Fibroblast of gingiva (primary cell): Measurements from ENCODE around the gene SRR.
"Not testable (repeated sequence)": the region's sequence is repeated elsewhere in the genome, so short reads cannot be mapped to it uniquely, and the experiment has no call there.

Experiments
- DNase-seq: peaks from one replicate; pipeline ENCODE4 v3.0.0-alpha.2; 2011; ENCODE audit warnings: low read depth

The SRR gene, protein sequence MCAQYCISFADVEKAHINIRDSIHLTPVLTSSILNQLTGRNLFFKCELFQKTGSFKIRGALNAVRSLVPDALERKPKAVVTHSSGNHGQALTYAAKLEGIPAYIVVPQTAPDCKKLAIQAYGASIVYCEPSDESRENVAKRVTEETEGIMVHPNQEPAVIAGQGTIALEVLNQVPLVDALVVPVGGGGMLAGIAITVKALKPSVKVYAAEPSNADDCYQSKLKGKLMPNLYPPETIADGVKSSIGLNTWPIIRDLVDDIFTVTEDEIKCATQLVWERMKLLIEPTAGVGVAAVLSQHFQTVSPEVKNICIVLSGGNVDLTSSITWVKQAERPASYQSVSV

DNA sequence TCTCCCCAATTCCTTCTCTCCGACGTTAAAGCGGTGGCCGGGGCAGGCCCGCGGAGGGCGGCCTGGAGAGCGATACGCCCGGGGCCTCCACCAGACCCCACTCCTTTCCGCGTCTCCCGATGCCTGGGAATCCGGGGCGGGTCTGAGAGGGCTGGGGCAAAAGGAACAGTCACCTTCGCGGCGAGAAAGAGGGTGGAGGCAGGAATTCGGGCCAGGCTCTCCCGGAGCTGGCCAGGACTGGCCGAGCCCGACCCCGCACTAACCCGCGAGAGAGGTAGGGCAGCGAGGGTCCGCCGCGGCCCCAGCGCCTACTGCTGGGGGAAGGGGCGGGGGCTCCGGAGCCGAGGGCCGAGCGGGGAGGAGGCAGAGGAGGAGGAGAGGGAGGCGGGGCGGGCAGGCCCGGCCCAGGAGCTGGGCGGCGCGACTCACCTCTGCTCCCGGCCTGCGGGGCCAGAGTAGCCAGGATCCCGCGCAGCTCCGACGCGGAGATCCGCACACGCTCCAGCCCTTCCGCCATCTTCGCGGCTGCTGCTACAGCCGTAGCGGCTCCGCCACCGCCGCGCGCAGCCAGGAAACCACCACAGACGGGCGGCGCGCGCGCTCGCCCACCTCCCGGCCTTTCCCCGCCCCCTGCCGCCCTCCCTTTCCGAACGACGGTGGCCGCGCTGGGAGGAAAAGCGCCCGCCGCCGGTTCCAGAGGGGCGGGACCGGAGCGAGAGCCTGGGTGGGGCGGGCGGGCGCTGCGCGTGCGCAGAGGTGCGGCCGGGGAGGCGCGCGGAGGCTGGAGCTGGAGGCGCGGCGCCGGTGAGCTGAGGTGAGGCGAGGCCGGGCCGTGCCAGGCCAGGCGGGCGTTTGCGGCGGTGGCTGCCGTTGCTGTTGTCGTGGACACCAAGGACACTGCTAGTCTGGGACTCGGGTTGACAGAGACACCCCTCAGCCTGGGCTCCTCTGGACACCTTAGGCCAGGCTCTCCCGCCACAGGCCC lies at the start of gene SRR, which contains the start of gene SMG6:
Gene SRR (plus strand): TSS at position 747 of the 985 bp plus-strand sequence. CDS start 11,611 bp downstream, outside the sequence.
Gene SMG6 (minus strand): TSS at position 582 of the 985 bp plus-strand sequence. CDS start 65 bp downstream, at position 517.
- peak; percentile 83 for DNase-seq

DNA sequence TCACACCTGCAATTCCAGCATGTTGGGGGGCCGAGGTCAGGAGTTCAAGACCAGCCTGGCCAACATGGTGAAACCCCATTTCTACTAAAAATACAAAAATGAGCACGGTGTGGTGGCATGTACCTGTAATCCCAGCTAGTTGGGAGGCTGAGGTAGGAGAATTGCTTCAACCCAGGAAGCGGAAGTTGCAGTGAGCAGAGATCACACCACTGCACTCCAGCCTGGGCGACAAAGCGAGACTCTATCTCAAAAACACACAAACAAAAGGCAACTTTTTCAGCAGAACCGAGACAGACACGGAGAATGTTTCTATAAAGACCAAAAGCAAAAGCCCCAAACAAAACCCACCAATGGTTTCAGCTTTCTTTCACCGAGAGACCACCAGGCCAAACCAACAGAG lies 44.9 kb upstream of the SRR start:
- DNase-seq, result not testable (repeated sequence)

DNA sequence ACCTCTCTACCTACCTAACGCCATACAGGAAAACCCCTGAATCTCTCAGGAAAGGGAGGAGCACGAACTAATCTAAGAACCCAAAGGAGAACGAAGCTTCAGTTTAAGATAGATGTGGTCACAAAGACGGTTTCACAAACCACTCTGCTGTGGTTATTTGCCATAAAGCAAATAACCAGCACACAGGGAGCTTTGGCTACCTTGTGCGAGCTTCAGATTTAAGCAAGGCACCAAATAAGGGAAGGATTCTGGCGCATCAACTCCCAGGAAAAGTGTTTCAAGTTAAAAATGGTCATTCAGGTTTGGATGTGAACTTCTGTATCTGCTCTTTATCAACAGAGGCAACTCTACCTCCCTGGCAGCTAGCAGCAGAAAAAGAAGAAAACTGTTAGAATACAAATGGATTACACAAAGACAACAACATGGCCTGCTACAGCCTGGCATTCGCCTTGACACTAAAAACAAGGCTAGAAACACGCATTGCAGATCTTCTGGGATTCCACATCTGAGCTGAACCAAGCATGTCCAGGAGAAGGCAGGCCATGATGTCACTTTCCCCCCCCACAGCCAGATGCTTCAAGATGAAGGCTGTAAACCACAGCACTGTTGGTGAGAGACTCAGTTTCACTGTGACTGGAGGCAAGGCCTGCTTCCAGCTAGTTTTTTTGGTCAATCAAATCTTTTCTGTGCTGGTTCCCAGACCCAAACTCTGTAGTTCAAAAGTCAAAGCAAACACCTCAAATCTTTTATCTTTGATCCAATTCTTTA lies 43.8 kb upstream of the SRR start:
- peak; percentile 13 for DNase-seq

DNA sequence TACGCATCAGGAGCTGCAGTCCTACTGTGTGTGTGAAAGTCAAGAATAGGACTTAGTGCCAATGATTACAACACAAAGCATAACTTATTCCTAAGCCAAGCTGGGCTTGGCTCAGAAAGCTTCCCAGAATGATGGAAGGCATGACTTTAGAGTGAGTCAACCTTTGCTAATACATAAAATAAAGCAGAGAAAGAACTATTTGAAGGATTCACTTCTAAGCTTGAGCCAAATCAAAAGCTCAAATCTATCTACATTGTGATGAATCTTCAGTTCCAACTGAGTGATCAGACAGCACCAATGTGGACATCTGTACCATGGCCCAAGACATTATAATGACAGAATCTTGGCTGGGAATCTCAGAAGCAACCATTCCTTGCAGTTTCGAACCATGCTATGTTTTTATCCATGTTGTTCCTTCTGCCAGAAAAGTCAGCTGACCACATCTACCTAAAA lies 41.6 kb upstream of the SRR start:
- DNase-seq, result peak; percentile 65

DNA sequence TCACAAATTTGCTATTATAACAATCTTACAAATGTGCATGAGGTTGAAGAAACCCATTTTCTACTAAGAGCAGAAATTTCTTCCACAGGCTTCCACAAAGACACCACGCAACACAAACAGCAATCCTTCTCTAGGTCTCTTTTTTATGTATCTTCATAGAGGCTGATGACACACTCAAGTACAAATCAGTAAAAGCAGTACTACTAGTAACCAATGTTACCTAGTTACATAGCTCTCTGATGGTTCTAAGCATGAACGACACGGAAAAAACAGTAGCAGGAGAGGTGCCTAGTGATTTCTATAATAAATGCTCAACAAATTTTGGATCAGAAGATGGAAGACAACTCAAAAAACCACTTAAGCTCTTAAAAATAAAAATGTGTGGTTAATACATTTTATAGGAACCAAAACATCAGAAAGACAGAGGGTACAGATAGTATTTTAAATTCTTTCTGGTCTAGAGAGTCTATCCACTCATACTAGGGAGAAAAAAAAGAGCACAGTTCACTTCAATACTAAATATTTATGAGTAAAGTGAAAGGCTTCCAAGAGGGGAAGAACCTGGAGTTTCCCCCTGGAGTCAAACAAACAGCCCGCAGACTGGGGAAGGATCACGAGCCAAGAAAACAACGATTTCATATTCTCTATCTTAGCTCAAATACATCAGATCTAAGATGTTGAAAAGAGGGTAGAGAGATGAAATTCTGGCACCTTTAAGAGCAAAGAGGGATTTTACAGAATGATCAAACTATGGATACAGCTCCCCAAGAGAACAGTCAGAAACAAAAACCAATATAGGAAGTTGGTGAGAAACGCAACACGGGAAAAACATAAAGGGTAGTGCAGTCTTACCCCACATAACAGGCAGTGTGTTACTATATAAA lies 40.3 kb upstream of the SRR start:
- no peak for DNase-seq

DNA sequence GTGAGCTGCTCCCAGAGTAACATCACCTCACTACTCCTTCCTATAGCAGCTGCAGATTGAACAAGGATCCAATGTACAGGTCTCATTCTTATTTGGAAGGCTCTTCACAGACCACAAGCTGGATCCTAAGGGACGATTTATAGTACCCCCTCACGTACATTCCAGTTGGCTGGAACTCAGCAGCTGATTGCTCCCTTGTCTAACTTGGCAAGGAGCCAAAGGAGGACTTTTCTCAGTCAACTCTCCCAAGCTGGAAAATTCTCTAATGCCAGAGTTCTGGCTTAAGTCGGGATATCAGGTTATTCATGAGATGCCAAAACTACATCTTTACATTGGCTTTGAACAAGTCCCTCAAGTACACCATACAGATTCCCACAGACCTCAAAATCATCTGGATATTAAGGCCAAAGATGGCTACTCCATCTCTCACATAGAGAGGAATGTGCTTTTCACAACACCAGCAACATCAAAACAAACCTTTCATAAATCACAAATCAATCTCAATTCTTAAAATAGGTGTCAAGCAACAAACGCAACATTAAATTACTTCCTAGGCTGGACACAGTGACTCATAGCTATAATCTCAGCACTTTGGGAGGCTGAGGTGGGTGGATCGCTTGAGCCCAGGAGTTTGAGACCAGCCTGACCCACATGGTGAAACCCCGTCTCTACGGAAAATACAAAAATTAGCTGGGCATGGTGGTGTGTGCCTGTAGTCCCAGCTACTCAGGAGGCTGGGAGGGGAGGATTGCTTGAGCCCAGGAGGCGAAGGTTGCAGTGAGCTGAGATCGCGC lies 39.5 kb upstream of the SRR start:
- DNase-seq, result no peak

DNA sequence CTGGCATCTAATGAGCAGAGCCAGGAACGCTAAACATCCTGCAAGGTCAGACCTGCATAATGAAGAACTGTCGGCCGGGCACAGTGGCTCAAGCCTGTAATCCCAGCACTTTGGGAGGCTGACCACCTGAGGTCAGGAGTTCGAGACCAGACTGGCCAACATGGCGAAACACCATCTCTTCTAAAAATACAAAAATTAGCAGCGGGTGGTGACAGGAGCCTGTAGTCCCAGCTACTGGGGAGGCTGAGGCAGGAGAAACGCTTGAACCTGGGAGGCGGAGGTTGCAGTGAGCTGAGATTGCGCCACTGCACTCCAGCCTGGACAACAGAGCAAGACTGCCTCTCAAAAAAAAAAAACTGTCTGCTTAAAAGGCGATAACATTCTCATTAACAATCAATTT lies 38.6 kb upstream of the SRR start:
- not testable (repeated sequence) for DNase-seq

DNA sequence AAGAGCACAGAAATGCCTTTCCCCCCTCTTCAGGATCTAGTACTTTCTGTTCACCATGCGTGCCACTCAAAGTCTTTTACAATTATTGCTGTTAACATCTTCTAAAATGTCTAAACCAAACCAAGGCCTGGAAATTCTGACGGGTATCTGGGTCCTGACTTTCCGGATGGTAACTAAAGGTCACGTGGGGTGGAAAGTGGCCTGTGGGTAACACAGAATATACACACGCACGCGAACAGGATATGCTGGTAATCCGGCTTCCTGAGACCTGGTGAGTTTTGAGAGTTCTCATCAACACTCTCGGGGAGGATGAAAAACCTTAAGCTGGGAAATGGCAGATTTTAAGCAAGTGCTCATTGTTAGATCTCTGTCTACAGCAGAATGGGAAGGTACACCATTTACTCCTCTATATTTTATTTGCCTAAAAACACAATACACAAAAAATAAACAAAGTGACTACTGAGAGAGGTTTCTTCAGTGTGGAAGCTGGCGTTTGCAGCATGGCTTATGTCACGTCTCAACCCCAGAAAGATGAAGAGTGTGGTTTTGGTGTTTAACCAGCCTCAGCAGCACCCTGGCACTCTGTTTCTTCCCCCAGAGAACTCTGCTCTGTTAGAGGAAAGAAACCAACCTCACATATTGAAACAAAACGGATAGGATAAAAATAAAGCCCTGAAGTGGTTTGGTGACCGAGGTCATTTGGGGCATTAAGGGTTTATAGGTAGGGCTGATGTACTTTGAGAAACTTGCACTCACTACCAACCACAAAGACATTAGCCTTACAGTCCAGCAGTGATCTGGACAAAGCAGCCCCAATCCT lies 37.5 kb upstream of the SRR start:
- DNase-seq, result no peak

DNA sequence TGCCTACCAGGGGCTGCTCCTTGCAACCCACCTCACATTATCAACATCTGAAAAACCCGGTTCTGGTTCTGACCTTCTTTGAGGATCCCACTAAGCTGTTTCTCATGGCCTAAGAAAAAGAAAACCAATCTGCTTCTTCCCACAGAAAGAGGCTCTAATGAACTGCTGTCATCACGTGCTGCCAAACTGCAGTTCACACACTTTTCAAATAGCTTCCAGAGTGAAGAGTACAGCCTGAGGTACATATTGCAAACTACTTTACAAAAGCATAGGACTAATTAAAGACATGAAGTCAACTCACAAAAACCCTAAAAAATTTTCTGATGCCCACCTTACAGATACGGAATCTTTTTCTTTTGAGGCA lies 36.9 kb upstream of the SRR start:
- no peak for DNase-seq

DNA sequence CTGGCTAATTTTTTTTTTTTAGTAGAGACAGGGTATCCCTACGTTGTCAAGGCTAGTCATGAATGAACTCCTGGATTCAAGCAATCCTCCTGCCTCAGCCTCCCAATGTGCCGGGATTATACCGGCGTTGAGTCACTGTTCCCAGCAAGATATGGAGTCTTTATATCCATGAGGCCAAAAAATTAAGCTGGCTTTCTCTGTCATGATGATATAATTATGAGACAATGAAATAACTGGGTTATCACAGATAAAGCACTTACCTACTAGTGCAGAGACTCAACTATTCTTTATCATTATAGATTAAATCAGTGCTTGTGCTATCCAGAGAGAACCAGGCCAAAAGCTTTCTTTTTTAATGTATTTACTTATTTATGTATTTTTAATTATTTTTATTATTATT lies 36.4 kb upstream of the SRR start:
- no peak for DNase-seq

DNA sequence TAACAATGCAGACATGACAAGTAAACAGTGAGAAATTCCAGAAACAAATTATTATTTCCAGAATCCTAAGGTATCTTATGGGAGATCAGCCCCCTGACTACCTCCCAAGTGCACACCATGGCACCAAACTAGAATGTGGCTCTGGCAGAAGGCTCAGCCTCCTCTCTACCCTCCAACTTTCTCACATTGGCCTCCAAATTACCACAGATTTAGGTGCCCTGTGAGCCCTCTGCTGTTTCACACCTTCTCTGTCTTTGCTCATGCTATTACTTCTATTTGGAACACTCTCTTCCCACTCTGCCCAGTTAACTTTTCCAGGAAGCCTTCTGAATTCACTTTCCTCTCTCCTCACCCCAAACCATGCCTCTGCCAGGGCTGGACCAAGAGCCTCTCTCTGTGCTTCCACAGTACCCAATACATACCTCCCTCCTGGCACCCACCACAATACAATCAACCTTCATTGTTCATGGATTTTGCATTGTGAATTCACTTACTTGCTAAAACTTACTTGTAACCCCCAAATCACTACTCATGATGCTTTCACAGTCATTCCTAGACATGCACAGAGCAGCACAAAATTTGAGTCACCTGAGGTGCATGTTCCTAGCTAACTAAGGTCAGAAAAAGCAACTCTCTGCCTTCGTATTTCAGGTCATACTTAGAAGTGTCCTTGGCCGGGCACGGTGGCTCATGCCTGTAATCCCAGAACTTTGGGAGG lies 31.6 kb upstream of the SRR start:
- DNase-seq, result no peak

DNA sequence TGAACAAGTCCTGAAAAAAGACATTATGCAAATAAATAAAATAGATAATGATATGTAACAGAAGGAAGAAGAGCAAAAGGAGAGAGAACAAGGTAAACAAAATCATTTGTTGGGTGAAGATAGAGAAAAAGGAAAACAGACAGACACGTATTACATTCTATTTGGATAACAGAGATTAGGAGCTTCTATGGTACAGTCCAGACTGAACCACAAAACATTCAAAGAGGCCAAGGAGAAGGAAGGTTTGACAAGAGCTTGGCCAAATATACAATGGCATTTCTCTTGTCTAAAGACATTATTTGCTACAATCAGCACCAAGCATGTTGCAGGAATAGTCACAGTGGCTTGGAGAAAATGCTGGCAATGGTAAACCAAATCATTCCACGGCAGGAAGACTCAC lies 29.3 kb upstream of the SRR start:
- no peak for DNase-seq

DNA sequence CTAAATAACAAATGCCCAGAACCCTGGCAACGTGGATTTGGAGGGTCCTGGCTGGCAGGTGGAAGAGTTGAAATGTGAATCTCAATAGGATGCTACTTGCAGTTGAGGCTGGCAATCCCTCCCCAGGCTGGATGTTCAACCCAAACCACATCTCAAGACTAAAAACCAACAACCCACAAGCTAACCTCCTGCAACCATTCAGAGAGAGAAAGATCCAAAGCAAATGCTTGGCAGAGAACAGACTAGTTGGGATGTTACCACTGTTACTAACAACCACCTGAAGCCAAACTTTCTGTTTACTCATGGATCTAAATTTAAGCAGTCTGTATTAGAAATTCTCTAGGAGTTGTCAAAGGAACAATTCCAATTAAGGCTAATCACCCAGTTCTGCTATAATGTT lies 28.0 kb upstream of the SRR start:
- DNase-seq, result no peak

DNA sequence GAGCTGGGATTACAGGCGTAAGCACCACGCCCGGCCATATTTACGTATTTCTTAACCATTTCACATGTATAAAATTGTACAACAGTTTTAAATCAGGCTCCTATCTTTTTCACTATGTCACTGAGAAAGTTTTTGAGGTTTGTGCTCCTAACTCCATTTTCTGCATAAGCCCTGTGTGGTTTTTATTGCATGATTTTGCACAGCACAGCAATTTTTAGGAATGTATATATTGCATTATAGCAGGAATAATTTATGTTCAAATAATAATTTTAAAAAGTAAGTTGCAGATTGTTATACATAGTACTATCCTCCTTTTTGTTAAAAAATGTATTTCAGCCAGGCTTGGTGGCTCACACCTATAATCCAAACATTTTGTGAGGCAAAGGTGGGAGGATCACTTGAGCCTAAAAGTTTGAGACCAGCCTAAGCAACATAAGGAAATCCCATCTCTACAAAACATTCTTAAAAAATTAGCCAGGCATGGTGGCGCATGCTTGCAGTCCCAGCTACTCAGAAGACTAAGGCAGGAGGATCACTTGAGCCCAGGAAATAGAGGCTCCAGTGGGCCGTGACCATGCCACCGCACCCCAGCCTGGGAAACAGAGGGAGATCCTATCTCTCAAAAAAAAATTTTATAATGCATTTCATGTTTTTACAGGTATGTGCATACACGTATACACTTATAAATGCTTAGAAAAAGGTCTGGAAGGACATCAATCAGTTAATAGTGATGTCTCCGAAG lies 26.1 kb upstream of the SRR start:
- no peak for DNase-seq

DNA sequence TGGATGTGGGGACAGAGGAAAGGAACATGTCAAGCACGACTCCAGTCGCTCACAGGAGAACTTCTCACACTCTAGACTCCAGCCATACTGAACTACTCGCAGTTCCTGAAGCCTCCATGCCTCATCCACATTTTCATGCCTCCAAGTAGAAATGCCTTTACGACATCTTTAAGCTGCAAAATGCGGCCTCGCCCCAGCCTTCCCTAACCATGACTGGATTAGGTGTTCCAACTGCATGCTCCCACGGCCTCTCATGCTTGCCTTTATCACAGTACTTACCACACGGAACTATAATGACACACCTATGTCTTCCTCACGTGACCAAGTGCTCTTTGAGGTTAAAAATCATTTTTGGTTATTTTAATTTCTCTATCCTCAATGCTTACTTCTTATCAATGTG lies 24.0 kb upstream of the SRR start:
- no peak for DNase-seq

DNA sequence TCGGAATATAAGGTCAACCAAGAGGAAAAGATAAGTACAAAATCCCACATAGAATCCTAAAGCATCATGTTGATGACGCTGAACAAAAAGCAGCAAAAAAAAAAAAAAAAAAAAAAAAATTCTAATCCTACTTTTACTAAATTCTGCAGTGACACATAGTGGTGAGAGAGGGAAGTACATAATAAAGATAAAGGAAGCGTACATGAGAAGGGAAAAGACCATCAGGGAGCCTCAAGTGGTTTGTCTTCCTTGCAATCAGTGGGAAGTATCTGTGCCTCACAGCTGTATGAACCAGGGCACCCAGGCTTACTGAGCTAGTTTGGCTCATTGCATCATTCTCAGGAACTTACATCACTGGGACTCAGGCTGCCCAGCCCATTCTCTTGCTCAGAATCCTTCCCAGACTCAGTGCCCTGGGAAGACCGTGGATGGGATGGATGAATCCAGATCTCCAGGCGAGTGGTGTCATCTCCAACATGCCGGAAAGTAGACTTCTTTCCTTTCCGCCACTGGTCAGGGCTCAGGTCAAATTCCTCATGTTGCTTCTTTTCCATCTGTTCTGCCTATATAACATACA lies 21.4 kb upstream of the SRR start:
- peak; percentile 82 for DNase-seq

DNA sequence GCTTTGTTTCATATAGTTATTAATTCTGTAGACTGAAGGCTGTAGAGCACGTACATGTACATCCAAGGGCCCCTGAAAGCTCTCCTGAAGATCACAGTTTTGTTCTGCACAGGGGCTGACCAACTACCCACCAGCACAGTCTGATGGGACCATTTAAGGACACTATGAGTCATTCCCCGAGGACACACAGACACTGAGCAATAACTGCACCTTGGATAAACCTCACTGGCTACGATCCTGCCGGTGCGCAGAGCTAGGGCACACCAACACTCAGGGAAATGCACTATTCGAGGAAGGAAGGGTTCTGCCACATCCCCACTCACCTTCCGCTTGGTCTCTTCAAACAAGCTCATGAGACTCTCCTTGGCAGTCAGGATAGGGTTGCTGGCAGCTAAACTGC lies 20.4 kb upstream of the SRR start:
- no peak for DNase-seq
